K562 (cell line): ENCODE data around the gene SLC41A3. TPM values are rescaled to one million over a fixed set of nuclear protein-coding genes. Genes with fewer than 3 reads are reported as not detected.

Source experiments
- ETV5 ChIP-seq: sonication (generic); formaldehyde crosslinking; IDR thresholded peaks from 2 replicates; pipeline ENCODE4 v1.4.0; 2020; ENCODE audit warnings: low read depth, mild to moderate bottlenecking, missing genetic modification reagents
- ZFP1 ChIP-seq: fragments of 450-650 bp; formaldehyde crosslinking; IDR thresholded peaks from 2 replicates; pipeline ENCODE4 v1.4.0; 2020; ENCODE audit warnings: mild to moderate bottlenecking, mixed read lengths
- polyA plus RNA-seq, 8 experiments: library from polyadenylated mRNA; depleted of rRNA in 4 of 8; stranded (reverse) in 5 of 8; unstranded in 3 of 8; fragments of >200 nt; fragmentation: Nextera tagmentation in 2 of 8; fragmentation: Illumina TruSeq in 1 of 8; extraction: Ambion mirVana in 2 of 8; extraction: Trizol in 1 of 8; gene quantifications; 2 replicates each; pipeline versions ENCODE4 v1.2.1 to v1.2.3, GENCODE V29; 2011 to 2014; ENCODE audit warnings: inconsistent platforms in 1 of 8, missing spikeins in 1 of 8
- total RNA-seq, 7 experiments: library from RNA; depleted of rRNA in 6 of 7; stranded (reverse); fragments of >200 nt in 6 of 7; fragmentation: Illumina TruSeq in 2 of 7; extraction: Trizol in 2 of 7; gene quantifications; 2 replicates each; pipeline versions ENCODE4 v1.2.1 to v1.2.3, GENCODE V29; 2011 to 2021; ENCODE audit warnings: low replicate concordance in 1 of 7
- TF ChIP-seq, protein P1 (sequence below): sonication (generic); formaldehyde crosslinking; IDR thresholded peaks from 2 replicates; pipeline ENCODE4 v1.8.0; 2022; ENCODE audit warnings: mild to moderate bottlenecking, missing genetic modification reagents
- TF ChIP-seq, protein P2 (sequence below): fragments of 250-450 bp; sonication (Bioruptor Pico); IDR thresholded peaks from 2 replicates; pipeline ENCODE4 v1.5.0; 2021
- TF ChIP-seq, protein P3 (sequence below), 3 experiments: fragments of 200-800 bp in 1 of 3; sonication (Bioruptor generic) in 1 of 3; sonication (generic) in 1 of 3; formaldehyde crosslinking in 1 of 3; IDR thresholded peaks; 2 replicates each; pipeline versions ENCODE4 v1.6.1 to v1.8.0; 2016 to 2022; ENCODE audit warnings: mild to moderate bottlenecking in 2 of 3, missing compliant biosample characterization in 2 of 3, missing genetic modification characterization in 2 of 3, missing genetic modification reagents in 1 of 3

SLC41A3 gene
- total and polyA plus RNA-seq, 9 of the 15 experiments (the other 6 are each of a cell fraction or from before 2014, with no cell fraction given) = 4.1 to 20.7 (median 11.2) TPM

DNA sequence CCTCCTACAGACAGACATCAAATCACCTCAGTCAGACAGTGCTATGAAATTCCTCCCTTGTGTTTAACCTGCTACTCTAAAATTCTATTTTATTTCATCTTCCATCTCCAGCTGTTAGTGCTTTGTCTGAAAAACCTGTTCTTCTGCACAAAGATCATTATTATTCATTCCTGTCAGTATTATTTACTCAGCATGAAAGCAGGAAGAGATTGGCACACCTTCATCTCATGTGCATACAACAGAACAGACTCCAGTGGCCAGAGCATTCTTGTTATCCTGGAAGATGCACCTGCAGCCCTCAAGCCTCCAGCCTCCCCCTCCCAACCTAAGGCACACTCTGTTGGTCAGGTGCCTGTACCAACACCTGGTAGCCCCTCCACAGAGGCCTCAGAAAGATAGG lies 116.8 kb downstream of the SLC41A3 start (continued):
- TF ChIP-seq, protein P1, sequence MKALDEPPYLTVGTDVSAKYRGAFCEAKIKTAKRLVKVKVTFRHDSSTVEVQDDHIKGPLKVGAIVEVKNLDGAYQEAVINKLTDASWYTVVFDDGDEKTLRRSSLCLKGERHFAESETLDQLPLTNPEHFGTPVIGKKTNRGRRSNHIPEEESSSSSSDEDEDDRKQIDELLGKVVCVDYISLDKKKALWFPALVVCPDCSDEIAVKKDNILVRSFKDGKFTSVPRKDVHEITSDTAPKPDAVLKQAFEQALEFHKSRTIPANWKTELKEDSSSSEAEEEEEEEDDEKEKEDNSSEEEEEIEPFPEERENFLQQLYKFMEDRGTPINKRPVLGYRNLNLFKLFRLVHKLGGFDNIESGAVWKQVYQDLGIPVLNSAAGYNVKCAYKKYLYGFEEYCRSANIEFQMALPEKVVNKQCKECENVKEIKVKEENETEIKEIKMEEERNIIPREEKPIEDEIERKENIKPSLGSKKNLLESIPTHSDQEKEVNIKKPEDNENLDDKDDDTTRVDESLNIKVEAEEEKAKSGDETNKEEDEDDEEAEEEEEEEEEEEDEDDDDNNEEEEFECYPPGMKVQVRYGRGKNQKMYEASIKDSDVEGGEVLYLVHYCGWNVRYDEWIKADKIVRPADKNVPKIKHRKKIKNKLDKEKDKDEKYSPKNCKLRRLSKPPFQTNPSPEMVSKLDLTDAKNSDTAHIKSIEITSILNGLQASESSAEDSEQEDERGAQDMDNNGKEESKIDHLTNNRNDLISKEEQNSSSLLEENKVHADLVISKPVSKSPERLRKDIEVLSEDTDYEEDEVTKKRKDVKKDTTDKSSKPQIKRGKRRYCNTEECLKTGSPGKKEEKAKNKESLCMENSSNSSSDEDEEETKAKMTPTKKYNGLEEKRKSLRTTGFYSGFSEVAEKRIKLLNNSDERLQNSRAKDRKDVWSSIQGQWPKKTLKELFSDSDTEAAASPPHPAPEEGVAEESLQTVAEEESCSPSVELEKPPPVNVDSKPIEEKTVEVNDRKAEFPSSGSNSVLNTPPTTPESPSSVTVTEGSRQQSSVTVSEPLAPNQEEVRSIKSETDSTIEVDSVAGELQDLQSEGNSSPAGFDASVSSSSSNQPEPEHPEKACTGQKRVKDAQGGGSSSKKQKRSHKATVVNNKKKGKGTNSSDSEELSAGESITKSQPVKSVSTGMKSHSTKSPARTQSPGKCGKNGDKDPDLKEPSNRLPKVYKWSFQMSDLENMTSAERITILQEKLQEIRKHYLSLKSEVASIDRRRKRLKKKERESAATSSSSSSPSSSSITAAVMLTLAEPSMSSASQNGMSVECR (CRISPR knock-in tag) = no peak
- TF ChIP-seq, protein P2, sequence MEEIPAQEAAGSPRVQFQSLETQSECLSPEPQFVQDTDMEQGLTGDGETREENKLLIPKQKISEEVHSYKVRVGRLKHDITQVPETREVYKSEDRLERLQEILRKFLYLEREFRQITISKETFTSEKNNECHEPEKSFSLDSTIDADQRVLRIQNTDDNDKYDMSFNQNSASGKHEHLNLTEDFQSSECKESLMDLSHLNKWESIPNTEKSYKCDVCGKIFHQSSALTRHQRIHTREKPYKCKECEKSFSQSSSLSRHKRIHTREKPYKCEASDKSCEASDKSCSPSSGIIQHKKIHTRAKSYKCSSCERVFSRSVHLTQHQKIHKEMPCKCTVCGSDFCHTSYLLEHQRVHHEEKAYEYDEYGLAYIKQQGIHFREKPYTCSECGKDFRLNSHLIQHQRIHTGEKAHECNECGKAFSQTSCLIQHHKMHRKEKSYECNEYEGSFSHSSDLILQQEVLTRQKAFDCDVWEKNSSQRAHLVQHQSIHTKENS (CRISPR knock-in tag) = no peak
- no peak for TF ChIP-seq ZFP1 (CRISPR knock-in tag)
- TF ChIP-seq ETV5 = no peak
- TF ChIP-seq, protein P3, sequence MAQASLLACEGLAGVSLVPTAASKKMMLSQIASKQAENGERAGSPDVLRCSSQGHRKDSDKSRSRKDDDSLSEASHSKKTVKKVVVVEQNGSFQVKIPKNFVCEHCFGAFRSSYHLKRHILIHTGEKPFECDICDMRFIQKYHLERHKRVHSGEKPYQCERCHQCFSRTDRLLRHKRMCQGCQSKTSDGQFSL (CRISPR knock-in tag; IDR thresholded peaks at IDR 0.05) = no peak
- TF ChIP-seq, protein P3 (tag; IDR thresholded peaks at IDR 0.05) = no peak
